Mucosa of rectum (tissue), 2 donors: ENCODE data around the gene ZNF273.

ENCODE experiments used
- H3K27ac ChIP-seq, 2 donors: one replicate each; pipeline ENCODE4 v1.7.0; 2013; ENCODE audit warnings: inconsistent platforms in 2 of 2, low read depth in 2 of 2, low read length in 2 of 2
- H3K27me3 ChIP-seq, 2 donors: one replicate each; pipeline ENCODE4 v1.7.0; 2013; ENCODE audit warnings: low read length in 2 of 2; ENCODE audit not compliant: control insufficient read depth in 2 of 2, insufficient read depth in 2 of 2
- H3K36me3 ChIP-seq, 2 donors: one replicate each; pipeline ENCODE4 v1.7.0; 2013; ENCODE audit warnings: low read length in 2 of 2; ENCODE audit not compliant: control insufficient read depth in 2 of 2, insufficient read depth in 2 of 2
- H3K4me1 ChIP-seq, 2 donors: one replicate each; pipeline ENCODE4 v1.7.0; 2013; ENCODE audit warnings: low read length in 2 of 2, mild to moderate bottlenecking in 1 of 2; ENCODE audit not compliant: control insufficient read depth in 2 of 2, insufficient read depth in 2 of 2
- H3K4me3 ChIP-seq, 2 donors: one replicate each; pipeline ENCODE4 v1.7.0; 2013; ENCODE audit warnings: low read length in 2 of 2
- H3K9ac ChIP-seq, 2 donors: one replicate each; pipeline ENCODE4 v1.7.0; 2013; ENCODE audit warnings: low read length in 2 of 2, low read depth in 1 of 2, mild to moderate bottlenecking in 1 of 2
- H3K9me3 ChIP-seq, 2 donors: one replicate each; pipeline ENCODE4 v1.7.0; 2013; ENCODE audit warnings: low read length in 2 of 2; ENCODE audit not compliant: control insufficient read depth in 2 of 2
- donor health status: healthy.
- donor health status: Normal muscosa, but diverticular disease.

Gene ZNF273

DNA sequence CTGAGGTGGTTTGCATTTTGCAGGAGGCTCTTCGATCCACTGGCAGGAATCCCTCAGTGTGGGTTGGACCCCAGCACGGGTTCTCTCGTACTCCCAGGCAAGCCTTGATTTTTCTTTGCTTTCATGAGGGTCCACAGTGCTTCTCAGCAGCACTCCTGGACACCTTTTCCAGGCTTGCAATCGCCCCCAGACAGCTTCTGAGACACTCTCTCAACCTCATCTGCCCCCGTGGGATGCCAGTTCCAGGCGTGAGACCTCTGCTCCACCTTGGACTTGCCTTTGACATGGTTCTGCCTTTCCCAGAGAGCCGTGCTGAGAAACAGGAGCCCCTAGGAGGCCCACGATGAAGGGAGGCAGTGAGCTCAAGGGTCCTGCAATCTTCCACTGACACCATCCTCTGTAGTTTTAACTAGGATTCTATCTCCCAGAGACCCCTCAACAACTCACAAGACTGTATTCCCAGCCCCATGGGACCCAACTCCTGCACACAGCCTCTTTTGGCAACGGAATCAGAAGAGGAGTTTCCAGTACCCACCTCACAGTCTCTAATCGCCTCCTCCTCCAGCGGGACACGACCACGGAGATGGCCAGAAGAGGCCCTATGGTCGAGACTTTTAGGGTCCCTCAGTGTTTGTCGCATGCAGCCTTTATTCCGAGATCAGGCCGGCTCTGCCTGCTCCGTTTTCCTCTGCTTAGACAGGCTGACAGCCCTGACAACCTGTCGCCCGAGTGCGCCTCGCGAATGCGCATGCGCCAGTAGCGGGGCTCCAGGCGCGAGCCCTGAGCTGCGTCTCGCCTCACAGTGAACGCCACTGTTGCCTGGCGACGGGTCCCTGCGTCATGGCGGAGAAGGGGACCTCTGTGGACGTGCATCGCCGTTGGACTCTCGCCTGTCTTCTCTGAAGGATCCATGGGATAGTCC lies 26.0 kb upstream of the ZNF273 start:
- Histone ChIP-seq H3K27me3 (no peaks in the 10 kb centered on the region), H3K36me3 (no peaks in the 10 kb centered on the region), H3K27ac (no peak overlapping the region), H3K4me3 (peak overlapping the region; percentile 0 to 41), H3K4me1 (no peaks in the 10 kb centered on the region), H3K9me3 (no peaks in the 10 kb centered on the region), H3K9ac (no peak overlapping the region)

DNA sequence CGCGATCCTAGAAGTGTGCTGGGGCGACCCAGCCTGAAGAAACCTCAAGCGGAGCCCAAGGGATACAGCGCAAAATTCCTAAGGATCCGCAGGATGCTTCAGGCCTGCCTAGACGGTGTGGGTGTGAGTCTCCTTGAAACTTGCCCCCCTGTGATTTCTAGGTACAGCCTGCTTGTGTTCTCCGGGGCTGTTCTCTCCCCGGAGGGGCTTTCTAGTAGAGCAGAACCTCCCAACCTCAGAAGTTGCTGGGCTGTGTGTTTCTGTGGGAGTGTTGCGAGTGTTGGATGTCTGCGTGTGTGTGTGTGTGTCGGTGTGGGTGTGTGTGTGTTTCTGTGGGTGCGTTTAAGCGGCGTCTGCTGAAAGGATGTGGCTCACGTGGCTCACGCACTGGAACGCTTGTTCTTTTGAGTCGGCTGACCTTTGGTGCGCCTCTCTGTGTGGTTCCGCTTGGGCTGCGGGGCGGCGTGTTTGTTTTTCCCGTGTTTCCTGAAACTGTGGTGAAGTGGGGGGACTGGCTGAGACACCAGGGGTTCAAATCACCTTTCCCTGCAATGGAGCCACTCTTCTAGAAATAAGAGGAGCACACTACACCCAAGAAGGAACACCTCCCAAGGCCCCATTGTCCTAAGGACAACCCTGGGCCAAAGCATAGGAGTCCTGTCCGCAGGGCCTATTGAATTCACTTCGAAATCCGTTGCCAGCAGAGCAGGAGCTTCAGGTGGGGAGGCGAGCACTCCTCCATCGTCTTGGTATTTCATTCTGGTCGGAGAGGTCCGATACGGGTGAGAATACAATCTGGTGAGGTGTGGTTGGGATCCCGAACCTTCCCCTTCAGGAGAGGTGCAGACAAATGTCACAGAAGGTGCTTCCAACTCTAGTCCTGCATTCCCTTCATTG lies 25.1 kb upstream of the ZNF273 start:
- Histone ChIP-seq H3K9ac (no peak overlapping the region), H3K4me1 (no peaks in the 10 kb centered on the region), H3K27me3 (no peaks in the 10 kb centered on the region), H3K36me3 (no peaks in the 10 kb centered on the region), H3K9me3 (no peaks in the 10 kb centered on the region), H3K4me3 (peak overlapping the region in 1 of 2 donors; percentile 41), H3K27ac (no peak overlapping the region)

DNA sequence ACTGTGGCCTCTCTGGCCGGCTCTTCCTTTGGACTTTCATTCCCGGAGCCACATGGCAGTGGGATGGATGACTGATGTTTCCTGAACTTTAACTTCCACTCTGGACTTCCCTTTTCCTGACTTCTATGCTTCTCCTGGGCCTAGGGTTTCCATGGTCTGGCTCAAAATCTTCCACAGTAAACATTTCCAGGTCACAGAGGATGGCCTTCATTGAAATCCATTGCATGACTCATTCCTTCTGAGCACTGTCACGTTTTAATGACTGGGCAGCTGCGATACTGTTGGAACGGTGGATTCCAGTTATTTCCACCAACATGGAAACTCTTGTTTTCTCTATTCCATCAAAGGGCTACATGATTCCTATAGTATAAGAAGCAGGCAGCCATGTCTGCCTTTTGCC lies 24.4 kb upstream of the ZNF273 start:
- Histone ChIP-seq H3K4me1 (no peaks in the 10 kb centered on the region), H3K4me3 (no peak overlapping the region), H3K36me3 (no peaks in the 10 kb centered on the region), H3K9me3 (no peaks in the 10 kb centered on the region), H3K27ac (no peak overlapping the region), H3K27me3 (no peaks in the 10 kb centered on the region), H3K9ac (no peak overlapping the region)

DNA sequence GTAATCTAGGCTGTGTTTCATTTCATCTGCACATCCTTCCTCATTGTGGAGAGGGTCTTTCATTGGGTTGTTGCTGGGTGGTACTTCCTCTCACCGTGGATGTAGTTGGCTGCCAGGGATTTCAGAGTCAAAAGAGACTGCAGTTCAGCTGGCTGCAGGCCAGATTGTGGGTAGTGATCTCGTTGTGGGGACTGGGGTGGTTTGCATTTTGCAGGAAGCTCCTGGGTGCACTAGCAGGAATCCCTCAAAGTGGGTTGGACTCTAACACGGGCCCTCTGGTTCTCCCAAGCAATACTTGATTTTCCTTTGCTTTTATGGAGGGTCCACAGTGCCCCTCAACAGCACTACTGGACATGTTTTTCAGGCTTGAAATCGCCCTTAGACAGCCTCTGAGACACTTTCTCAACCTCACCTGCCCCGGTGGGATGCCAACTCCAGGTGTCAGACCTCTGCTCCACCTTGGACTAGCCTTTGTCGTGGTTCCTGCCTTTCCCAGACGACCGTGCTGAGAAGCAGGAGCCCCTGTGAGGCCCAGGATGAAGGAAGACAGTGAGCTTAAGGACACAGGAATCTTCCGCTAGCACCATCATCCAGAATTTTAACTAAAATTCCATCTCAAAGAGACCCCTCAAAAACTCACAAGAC lies 23.9 kb upstream of the ZNF273 start:
- H3K27ac ChIP-seq: no peak overlapping the region
- no peaks in the 10 kb centered on the region for H3K4me1 ChIP-seq
- H3K27me3 ChIP-seq: no peaks in the 10 kb centered on the region
- no peak overlapping the region for H3K9ac ChIP-seq
- H3K36me3 ChIP-seq: no peaks in the 10 kb centered on the region
- no peaks in the 10 kb centered on the region for H3K9me3 ChIP-seq
- H3K4me3 ChIP-seq: no peak overlapping the region

DNA sequence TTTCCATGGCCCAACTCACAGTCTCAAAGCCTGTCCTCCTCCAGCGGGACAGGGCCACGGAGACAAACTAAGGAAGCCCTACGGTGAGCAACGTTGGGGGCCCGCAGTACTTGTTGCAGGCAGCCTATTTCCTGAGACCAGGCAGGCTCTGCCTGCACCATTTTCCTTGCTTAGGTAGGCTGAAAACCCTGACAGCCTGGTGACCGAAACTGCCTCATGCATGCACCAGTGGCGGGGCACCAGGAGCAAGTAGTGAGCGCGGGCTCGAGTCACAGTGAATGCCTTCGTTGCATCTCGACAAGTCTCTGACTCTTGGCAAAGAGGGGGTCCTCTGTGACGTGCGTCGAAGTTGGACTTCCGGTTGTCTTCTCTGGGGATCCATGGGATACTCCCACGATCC lies 23.3 kb upstream of the ZNF273 start:
- Histone ChIP-seq H3K4me1 (no peaks in the 10 kb centered on the region), H3K27me3 (no peaks in the 10 kb centered on the region), H3K27ac (no peak overlapping the region), H3K36me3 (no peaks in the 10 kb centered on the region), H3K9me3 (no peaks in the 10 kb centered on the region), H3K9ac (no peak overlapping the region), H3K4me3 (no peak overlapping the region)

DNA sequence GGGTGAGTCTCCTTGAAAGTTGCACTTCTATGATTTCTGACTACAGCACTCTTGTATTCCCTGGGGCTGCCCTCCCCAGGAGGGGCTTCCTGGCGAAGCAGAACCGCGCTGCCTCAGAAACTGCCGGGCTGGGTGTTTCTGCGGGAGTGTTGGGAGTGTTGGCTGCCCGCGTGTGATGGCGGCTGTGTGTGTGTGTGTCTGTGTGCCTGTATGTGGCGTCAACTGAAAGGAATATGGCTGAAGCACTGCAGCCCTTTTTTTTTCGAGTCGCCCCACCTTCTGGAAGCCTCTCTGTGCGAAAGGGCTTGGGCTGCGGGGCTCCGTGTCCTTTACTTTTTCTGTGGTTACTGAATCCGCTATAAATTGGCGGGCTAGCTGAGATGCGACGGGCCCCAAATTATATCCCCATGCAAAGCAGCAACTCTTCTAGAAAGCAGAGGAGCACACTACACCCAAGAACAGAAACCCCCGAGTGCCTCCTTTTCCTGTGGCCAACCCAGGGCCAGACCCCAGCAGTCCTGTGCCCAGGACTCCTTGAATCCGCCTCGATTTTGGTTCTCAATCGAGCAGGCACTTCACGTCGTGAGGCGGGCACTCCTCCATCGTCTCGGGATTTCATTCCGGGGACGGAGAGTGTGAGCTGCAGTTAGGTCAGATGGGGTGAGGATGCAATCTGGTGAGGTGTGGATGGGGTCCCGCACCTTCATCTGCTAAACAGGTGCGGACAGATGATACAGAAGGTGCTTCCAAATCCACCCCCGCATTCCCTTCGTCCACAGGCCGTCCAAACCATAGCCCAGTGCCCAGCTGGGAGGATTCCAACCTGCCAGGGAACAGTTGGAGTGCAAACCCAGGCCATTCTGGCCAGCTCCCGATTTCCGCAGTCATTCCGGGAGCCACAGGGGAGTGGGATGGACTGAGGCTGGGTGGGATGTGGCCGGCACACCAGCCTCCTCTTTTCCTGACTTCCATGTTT lies 22.5 kb upstream of the ZNF273 start:
- Histone ChIP-seq H3K27ac (no peak overlapping the region), H3K9ac (no peak overlapping the region), H3K4me3 (no peak overlapping the region), H3K4me1 (no peaks in the 10 kb centered on the region), H3K27me3 (no peaks in the 10 kb centered on the region), H3K9me3 (no peaks in the 10 kb centered on the region), H3K36me3 (no peaks in the 10 kb centered on the region)

DNA sequence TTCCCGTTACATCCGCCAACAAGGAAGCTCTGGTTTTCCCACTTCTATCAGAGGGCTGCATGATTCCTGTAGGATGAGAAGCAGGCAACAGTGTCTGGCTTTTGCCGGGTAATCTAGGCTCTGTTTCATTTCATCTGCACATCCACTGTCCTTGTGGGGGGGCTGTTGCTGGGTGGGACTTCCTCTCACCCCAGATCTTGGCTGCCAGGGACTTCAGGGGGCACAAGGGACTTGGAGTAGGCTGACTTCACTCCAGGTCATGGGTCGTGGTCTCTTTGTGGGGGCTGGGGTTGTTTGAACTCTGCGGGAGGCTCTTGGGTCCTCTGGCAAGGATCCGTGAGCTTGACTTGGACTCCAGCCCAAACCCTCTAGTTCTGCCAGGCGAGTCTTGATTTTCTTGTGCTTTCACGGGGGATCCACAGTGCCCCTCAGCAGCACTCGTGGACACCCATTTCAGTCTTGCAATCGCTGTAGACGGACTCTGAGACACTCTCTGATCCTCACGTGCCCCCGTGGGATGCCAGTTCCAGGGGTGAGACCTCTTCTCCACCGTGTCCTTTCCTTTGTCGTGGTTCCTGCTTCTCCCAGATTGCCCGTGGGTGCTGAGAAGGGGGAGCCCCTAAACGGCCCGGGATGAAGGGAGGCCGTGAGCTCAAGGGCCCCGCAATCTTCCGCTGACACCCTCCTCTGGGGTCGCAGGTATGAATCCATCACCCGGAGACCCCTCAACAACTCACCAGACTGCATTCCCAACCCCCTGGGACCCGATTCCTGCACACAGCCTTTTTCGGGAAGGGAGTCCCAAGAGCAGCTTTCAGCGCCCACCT lies 21.4 kb upstream of the ZNF273 start:
- Histone ChIP-seq H3K9ac (peak overlapping the region in 1 of 2 donors; percentile 16), H3K4me3 (peak overlapping the region in 1 of 2 donors; percentile 57), H3K4me1 (no peaks in the 10 kb centered on the region), H3K27ac (no peak overlapping the region), H3K27me3 (no peaks in the 10 kb centered on the region), H3K36me3 (no peaks in the 10 kb centered on the region), H3K9me3 (no peaks in the 10 kb centered on the region)

DNA sequence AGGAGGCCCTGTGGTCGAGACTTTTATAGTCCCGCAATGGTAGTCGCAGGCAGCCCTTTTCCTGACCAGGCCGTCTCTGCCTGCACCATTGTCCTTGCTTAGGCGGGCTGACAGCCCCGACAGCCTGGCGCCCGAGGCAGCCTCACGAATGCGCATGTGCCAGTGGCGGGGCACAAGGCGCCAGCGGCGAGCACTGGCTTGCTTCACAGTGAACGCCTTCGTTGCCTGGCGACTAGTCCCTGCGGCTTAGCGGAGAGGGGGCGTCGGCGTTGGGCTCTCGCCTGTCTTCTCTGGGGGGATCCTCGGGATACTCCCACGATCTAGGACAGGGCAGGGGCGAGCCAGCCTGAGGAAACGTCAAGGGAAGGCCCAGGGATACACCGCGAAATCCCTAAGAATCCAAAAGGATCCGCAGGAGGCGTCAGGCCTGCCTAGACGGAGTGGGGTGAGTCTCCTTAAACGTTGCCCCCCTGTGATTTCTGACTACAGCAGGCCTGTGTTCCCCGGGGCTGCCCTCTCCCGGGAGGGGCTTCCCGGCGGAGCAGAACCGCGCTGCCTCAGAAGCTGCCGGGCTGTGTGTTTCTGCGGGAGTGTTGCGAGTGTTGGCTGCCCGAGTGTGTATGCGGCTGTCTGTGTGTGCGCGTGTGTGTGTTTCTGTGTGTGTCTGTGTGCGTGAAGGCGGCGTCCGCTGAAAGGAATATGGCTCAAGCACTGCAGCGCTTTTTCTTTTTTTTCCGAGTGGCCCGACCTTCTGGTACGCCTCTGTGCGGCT lies 20.5 kb upstream of the ZNF273 start:
- no peaks in the 10 kb centered on the region for H3K4me1 ChIP-seq
- no peaks in the 10 kb centered on the region for H3K9me3 ChIP-seq
- H3K36me3 ChIP-seq: no peaks in the 10 kb centered on the region
- peaks cover 0 to 3% of the 10 kb centered on the region in 2 donors for H3K27me3 ChIP-seq
- H3K4me3 ChIP-seq: peak overlapping the region; percentile 37 to 57
- H3K27ac ChIP-seq: no peak overlapping the region
- peak overlapping the region in 1 of 2 donors; percentile 19 for H3K9ac ChIP-seq
